GM12874 (cell line): ENCODE measurements around the gene F7.

ENCODE experiments used
- TF ChIP-seq, protein P1 (sequence below): IDR thresholded peaks from 2 replicates; pipeline ENCODE4 v1.5.1; 2011; ENCODE audit warnings: low read depth, mild to moderate bottlenecking, control low read depth, low read length, moderate library complexity; ENCODE audit not compliant: insufficient read depth

The F7 gene

DNA sequence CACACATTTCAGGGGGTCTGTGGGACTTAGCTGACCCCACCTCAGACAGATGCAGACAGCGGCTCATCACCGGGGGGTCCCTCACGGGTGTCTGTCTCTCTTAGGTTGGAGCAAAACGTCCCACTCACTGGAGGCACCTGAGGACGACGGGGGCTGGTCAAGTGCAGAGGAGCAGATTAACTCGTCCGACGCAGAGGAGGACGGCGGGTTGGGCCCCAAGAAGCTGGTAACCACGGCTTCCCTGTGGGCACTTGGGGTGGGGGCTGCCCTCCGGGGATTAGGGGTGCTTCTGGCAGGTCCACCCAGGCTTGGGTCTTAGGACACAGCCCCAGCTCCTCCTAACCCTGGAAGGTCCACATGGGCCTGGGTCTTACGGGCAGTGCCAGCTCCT, 11.2 kb upstream of the F7 start:
- TF ChIP-seq, protein P1, sequence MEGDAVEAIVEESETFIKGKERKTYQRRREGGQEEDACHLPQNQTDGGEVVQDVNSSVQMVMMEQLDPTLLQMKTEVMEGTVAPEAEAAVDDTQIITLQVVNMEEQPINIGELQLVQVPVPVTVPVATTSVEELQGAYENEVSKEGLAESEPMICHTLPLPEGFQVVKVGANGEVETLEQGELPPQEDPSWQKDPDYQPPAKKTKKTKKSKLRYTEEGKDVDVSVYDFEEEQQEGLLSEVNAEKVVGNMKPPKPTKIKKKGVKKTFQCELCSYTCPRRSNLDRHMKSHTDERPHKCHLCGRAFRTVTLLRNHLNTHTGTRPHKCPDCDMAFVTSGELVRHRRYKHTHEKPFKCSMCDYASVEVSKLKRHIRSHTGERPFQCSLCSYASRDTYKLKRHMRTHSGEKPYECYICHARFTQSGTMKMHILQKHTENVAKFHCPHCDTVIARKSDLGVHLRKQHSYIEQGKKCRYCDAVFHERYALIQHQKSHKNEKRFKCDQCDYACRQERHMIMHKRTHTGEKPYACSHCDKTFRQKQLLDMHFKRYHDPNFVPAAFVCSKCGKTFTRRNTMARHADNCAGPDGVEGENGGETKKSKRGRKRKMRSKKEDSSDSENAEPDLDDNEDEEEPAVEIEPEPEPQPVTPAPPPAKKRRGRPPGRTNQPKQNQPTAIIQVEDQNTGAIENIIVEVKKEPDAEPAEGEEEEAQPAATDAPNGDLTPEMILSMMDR, result no peak

DNA sequence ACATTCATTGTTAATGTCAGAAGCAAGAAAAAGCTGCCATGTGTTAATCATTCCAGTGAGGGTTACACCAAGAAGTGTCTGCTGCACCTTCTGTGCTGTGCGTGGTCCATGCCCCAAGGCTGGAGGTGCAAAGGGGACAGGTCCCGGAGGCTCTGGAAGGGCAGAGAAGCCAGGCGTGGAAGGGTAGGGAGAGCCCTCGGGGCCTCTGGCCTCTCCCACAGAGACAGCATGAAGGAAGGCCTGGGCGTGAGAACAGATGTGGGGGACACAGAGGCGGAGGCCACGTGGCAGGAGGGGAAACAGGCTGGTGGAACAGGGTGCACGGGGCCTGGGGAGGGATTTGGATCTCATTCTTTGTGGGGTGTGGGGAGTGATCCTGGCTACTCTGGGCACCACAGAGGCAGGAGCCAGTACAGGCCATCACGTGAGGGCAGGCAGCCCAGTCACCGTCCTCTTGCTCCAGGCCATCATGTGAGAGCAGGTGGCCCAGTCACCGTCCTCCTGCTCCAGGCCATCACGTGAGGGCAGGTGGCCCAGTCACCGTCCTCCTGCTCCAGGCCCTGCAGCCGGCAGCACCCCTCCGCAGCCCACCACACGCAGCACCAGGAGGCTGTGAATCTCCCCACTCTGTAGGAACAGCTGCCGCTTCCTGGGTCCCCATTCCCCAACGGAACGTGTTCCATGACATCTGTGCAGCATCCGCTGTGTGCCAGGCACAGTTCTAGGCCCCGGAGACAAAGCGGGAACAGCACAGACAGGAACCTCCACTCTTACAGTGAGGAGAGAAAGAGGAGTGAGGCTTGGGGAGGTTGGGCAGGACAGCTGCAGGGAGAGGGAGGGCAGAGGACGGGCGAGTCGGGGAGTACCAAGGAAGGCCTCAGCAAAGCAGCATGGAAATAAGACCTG, 10.2 kb upstream of the F7 start:
- TF ChIP-seq, protein P1, result no peak

DNA sequence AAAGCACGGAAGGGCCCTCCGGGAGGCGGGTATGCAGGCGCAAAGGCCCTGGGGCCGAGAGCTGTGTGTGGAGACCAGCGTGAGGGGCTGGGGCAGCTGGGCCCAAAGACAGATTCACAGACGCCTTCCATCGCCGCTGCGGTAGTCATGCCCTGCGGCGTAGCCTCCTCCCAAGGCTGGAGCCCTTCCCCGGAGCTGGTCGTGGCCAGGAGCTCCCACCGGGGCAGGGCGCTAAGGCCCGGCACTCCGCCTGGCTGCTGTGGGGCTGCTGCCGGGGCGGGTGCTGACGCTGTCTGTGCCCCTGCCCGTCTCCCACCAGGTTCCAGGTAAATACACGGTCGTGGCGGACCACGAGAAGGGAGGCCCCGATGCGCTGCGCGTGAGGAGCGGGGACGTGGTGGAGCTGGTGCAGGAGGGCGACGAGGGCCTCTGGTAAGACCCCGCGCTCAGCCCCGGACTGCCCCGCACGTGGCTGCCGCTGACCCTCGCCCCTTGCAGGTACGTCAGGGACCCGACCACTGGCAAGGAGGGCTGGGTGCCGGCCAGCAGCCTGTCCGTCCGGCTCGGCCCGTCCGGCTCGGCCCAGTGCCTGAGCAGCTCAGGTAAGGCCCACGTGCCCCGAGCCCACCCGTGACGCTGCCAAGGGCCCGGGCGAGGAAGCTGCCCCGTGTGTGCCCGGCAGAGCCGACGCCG, 9.4 kb upstream of the F7 start:
- TF ChIP-seq, protein P1, result no peak

DNA sequence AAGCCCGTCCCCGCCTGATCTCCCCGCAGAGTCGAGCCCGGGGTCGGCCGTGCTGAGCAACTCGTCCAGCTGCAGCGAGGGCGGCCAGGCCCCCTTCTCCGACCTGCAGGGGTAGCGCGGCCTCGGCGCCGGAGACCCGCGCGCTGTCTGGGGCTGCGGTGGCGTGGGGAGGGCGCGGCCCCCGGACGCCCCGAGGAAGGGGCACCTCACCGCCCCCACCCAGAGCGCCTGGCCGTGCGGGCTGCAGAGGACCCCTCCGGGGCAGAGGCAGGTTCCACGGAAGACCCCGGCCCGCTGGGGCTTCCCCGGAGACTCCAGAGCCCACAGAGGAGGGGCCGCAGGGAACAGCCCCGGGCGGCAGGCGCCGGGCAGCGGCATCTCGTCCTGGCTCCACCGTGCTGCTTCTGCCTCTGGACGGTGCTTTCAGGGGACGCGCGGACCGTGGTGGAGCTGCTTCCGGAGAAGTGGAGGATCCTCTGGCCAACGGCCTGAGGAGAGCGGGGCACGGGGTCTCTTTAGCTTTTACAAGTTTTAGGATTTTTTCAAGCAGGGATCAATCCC, 8.8 kb upstream of the F7 start:
- TF ChIP-seq, protein P1, result no peak

DNA sequence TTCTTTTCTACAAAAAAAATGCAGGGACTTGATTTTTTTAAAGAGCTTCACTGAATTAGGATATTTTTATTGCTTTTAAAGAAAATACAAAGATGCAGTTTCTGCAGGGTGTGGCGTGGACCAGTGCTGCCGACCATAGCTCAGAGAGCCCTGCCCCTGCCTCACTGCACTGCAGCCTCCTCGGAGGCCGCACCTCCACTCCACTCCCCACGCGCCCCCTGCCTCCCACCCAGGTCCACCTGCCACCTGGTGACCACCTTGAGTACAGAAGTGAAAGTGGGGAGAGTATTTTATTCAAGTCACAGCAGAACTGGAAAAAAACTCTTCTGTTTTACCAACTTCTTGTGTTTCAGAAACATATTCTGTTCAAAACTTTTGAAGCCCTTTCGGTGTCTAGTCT, 7.9 kb upstream of the F7 start:
- TF ChIP-seq, protein P1, result no peak

DNA sequence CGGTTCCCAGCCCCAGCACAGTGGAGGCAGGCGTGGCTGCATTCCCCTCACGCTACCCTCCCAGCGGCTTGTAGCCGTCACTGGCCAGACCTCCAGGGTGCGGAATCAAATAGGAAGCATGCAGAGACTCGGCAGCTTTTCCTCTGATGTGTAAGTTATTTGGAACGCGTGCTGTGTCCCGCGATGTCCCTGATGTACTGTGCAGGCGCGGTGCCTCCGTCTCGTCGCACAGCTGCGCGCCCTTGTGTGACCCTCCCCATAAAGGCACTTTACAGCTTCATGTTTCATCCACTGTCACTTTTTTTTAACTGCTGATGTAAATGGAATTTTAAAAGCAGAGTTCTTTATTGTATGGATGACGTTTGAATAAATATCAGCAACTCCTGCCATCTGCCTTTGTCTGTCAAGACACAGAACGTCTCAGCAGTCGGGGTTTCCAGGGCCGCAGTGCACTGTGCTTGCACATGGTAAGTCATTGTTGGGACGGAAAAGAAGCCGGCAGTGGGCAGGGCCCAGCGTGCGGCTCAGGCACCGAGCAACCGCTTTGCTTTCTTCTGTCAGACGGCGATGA, 7.3 kb upstream of the F7 start:
- TF ChIP-seq, protein P1, result no peak

DNA sequence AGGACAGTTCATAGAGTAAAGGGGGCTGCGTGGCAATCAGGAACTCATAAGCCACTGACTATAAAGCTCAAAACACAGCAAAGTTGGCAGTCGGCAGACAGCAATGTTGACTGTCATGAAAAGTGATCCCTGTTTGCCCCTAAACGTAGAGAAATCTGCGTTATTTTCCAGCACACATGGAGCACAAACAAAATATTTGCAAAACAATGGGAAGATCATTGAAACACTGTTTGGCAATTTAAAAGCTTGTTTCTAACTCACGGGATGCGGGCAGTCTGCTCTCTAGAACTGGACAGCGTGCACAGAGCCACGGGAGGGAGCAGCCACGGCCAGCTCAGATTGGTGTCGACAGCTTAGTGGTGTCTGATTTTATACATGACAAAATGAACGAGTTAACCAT, 6.4 kb upstream of the F7 start:
- TF ChIP-seq, protein P1, result no peak
